DMS114 treated with DMSO at 0.1 percent for 48 hours (cell line): ENCODE measurements around the gene BRSK1.

Experiments used
- DNase-seq: peaks from one replicate; lab custom pipeline; 2025; ENCODE audit not compliant: unreplicated experiment; lab: John Stamatoyannopoulos, UW

The BRSK1 gene

DNA sequence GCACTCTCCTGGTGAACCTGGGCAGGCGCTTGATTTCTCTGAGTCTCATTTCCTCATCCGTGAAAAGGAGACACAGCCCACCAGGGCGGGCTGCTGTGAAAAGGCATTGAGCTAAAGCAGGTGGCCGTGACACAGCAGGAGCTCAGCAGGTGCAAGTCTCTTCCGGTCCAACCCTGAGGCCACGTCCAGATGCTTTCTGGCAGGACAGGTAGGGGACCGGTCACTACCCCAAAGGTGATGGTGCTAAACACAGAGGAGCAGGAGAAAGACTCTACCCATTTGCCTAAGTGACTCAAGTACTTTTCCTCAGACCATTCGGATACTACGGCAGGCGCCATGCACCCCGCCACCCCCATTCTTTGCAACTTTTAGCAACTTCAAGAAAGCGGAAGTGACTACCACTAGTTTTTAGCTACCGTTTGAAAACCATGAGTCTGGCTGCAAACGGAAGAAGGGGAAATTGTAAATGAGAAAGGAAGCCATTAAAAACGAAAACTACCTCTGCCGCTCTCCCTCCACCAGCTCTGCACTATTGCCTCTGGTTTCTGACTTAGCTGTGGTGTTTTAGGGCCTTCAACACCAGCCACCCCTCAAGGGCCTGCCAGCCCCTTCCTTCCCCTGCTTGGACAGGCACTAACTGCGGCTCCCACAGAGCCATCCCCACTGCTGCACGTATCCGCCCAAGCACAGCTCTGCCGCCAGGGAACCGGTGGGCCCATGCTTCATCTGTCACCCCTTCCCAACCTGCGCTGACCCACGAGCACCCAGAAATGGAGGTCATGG is 29.8 kb upstream of the BRSK1 start:
- no peak for DNase-seq

DNA sequence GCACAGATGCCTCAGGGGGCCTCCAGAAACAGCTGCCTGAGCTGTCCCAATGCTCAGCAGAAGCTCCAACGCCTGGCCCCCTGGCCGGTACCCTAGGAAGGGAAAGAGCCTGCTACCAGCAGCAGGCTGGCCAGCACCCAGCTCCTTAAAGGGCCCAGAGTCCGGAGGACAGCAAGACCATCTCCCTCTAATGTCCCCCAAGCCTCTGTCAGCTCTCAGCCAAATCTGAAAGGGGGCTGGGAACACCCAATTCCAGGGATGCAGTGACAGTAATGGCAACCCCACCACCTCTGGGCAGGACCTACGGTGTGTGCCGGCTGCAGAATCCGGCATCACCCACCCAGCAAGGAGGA is 29.2 kb upstream of the BRSK1 start:
- DNase-seq = no peak

DNA sequence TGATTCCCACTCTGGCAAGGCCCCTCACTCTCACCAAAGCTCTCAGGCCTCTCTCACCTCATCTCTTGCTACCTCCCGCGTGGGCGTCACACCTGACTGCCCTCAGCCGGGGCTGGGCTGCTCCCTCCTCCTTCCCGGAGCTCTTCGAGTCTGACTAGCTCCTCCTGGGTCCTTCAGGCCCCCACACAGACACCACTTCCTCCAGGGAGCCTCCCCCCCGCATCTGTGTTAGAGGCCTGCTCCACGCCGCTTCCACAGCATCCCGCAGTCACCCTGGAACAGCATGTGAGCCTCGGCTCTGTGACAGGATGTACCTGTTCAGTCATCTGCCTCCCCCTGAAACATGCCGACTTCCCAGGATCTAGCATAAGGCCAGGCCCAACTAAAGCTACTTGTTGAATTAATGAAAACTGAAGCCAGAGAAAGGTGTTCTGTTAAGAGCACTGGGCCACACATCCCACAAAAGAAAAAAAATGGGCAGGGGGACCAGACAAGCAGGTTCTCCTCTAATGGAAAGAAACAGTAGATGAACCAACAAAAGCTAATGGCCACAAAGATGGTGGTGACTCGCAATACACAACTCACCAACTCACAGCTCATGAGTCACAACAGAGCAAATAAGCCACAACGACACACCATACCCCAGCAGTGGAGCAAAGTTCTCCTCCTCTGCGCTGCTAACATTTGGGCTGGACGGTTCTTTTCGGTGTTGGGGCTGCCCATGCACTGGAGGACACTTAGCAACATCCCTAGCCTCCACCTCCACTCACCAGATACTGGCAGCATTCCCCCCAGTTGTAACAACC is 28.0 kb upstream of the BRSK1 start:
- no peak for DNase-seq

DNA sequence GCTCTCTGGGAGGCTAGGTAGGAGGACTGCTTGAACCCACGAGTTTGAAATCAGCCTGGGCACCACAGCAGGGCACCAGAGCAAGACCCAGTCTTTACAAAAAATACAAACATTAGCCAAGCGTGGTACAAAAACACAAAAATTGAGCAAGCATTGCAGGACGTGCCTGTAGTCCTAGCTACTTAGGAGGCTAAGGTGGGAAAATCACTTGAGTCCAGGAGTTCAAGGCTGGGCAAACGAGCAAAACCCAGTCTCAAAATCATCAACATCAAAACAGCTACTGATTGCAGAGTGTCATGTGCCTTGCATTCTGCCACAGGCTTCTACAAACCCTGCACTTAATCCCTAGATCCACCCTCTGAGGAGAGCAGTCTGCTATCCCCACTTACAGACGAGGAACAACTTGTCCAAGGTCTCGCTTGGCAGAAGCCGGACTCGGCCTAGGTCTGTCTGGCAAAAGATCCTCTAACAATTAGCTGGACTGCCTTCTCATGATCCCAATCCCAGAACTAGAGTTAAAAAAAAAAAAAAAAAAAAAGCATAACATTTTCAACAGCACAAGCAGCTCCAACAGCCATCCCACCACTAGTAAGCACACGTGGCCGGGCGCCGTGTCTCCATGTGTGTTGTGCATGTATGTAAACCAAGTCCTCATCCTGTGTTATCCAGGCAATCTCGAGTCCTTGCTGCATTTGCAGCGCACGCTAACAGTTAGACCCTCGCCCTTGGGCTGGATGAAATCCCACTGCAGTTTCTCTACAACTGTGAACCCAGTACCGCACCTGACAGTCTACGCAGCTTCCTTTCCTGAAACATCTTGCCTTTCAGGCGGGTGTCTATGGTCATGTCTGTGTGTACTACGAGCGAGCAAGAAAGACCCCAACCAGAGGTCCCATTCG is 27.0 kb upstream of the BRSK1 start:
- DNase-seq = no peak

DNA sequence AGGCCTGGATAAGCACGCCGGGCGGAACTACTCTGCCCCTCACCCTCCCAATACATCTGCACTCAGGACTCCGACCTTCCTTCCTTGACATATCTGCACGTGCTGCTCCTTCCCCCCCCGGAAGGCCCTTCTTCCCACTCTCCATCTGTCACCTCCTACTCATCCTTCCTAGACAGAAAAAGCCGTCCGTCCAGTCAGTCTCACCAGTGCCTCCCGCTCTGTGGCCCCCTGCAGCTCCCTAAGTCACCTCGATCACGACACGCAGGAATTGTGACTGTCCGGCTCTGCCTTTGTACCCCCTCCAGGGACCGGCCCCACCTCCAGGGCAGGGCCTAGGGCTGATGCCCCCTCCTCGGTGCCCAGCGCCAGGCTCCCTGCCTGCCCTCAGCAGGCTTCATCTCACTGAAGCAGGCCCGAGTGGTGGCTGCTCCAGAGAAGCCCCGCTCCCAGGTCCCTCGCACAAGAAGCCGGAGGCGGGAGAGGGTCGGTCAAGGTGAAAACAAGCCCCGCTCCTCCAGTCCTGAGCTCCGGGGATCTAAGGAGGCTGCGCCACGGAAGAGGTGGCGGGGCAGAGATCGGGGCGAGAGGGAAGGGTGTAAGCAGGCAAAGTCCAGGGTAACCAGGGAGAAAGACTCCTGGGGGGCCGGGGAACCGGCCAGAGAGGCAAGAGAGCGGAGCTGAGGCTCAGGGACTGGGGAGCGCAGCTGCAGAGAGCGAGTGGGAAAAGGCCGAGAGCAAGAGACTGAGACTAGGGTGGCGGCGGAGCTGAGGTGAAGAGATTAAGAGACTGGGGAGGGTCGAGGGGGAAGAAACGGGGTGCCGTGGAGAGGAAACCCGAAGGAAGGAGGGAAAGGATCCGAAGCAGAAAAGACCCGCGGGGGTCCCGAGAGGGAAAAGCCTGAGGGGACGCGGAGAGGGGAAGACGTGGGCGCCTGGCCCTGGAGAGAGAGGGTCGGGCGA is 26.1 kb upstream of the BRSK1 start:
- DNase-seq = no peak

DNA sequence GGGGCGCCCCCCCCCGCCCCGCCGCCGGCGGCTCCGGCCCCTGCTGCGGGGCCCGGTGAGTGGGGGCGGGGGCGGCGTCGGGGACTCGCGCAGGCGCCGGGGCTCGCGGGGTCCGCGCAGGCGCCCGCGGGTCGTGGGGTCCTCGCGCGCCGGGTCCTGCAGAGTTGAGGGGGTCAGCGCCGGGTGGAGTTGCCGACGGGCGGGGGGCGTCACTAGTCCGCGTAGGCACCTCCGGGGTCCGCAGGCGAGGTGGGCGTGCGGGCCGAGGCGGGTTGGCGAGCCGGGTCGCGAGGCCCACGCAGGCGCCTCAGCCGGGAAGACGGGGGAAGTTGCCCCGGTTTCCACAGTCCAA is 25.3 kb upstream of the BRSK1 start:
- DNase-seq = no peak

DNA sequence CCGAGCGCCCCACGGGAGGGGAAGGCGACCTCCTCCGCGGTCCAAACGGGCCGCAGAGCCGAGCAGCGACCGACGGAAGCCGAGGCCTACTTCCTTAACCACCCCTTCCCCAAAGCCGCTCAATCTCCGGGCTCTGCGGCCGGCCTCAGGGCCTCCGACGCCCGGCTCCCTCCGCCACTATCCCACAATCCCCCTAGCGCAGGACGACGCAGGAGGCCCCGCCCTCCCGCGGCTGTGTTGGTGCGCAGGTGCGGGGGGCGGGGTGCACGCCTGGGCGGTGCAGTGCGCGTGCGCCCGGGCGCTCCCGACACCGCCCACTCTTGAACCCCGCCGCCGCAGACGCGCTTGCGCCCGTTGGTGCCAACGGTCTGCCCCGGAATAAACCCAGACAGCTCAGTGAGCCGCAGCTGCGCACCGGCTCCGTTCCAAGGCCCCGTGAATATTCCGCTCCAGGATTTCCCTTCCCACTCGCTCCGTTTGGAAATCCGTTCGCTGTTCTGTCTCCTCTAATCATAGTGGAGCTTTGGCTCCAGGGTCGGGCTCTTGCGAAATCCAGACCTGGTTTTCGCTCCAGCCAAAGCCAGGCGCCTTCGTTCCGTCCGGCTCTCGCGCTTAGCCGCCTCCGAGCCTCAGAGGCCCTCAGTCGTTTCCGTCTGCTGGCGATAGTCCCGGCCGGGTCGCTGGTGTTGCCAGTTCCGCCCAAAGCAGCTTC is 24.8 kb upstream of the BRSK1 start, which contains the start of gene PPP6R1:
PPP6R1 (minus strand) TSS at position 190 of the 712 bp plus-strand sequence. CDS start 11,914 bp downstream, outside the sequence.
- peak; percentile 99 for DNase-seq

DNA sequence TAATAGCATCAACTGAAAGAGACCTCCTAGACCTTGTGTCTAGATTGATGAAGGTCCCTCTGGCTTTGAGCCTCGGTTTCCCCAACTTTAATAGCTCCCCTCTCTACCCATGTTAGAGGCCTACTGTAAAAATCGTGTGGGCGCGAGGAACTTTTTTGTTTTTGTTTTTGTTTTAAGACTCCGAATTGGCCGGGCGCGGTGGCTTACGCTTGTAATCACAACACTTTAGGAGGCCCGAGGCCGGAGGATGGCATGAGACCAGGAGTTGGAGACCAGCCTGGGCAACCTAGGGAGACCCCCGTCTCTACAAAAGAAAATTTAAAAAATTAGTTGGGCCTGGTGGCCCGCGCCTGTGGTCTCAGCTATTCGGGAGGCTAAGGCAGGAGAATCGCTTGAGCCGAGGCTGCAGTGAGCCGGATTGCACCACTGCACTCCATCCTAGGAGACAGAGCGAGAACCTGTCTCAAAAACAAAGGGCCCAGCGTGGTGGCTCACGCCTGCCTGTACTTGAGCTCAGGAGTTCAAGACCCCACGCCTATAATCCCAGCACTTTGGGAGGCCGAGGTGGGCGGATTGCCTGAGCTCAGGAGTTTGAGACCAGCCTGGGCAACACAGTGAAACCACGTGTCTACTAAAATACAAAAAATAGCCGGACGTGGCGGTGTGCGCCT is 24.1 kb upstream of the BRSK1 start:
- no peak for DNase-seq

DNA sequence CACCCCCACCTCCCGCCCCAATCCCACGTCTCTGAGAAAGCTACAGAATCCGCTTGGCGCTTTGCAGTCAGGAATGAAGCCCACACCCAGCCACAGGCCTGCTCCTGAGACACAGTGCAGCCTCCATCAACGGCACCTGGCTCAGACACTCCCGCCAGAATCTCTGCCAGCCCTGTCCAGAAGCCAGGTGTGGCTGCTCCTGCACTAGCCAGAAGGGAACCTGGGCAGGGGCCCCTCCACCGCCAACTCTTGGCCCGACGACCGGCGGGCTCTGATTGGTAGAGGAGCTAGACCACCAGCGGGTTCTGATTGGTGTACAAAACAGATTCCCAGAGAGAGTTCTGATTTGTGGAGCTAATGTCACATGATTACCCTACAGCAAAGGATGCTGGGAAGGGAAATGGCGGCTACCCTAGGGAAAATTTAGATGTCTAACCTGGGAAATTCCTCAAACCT is 22.1 kb upstream of the BRSK1 start:
- no peak for DNase-seq

DNA sequence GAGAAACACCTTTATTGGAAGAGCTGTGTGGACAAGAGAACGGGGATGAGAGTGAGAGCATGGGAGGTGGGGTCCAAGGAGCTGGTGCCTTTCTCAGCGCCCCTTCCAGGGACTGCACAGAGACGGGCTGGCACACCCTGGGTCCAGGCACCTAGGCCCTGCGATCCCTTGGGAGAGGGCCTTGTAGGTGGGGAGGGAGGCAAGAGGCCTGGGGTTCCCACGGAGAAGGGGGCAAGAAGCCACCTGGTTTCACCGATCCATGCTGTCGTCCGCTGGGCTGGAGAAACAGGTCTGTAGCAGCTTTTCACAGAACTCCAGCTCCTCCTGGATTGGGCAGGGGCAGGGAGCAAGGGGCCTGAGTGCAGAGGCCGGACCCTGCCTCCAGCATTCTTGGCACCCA is 21.4 kb upstream of the BRSK1 start:
- DNase-seq = no peak

DNA sequence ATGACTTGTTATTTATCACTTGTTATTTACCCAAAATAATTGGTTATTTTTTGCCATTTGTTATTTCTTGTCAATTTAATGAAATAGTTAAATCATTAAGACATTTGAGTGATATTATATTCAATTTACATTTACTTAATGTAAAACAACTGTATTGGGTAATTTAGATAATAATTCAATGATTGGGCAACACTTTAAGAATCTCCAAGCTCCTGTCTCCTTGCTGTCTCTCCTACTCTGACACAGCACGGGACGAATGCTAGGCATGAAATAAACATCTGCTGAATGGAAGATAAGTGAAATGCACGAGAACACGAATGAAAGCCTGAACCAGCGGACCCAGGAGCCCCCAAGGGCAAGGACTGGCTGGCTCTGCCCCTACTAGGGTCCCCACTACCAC is 19.3 kb upstream of the BRSK1 start:
- DNase-seq = no peak

DNA sequence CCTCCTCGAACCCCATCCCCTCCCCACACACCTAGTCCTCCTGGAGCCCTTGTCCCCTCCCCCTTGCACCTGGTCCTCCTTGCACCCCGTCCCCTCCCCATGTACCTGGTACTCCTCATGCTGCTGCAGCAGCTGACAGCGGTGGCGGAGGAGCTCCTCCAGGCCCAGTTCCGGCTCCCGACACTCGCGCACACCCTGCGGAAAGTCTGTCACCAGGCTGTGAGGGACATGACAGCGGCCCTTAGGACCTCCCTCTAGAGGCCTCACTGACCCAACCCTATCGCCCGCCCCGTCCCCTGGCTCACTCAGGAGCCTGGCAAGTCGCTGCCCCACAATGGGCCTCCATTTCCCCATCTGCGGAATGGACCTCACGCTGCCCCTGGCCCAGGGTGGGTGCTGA is 18.6 kb upstream of the BRSK1 start:
- no peak for DNase-seq

DNA sequence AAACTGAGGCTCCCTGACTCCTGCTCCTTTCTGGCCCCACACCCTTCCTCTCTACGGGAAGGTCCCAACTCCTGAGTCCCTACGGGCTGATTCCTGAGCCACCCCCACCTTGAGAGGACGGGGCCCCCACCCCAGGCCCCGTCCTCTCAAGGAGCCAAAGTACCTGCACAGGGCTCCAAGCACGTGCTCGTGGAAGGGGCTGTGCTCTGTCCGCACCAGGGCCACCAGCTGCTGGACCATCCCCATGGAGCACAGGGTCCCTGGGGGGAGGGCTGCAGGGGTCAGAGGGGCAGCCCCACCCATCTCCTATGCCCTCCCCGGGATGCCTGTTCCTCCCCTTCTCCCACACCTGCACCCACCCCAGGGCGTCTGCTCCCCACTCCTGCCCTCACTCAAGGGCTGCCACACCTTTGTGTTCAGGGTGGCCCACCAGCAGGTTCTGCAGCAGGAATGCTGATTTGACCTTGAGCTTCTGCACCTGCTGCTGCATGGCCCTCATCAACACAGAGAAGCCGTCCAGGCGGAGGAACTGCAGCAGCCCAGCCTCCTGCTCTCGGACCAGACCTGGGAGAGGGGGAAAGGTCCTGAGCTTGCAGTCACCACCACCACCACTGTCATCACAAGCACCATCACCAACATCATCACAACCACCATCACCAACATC is 17.9 kb upstream of the BRSK1 start:
- DNase-seq = no peak

DNA sequence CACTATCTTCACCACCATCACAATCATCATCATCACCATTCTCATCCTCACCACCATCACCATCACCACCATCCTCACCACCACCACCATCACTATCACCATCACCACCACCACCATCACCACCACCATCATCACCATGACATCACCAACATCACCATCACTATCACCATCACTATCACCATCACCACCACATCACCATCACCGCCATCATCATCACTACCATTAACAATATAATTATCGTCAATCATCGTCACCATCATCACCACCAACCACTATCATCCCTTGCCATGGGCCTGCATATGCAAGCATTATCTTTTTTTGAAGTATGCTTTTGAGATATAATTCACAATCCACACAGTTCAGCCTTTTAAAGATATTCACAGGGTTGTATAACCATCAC is 17.4 kb upstream of the BRSK1 start:
- no peak for DNase-seq

DNA sequence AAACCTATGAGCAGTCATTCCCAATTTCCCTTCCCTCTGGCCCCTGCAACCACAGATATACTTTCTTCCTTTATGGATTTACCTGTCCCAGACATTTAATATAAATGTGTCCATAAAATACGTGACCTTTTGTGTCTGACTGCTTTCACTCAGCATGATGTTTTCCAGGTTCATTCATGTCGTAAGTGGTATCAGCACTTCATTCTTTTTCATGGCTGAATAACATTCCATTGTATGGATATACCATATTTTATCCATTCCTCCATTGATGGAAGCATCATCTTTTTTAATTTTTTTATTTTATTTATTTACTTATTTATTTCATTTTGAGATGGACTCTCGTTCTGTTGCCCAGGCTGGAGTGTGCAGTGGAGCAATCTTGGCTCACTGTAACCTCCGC is 17.0 kb upstream of the BRSK1 start:
- no peak for DNase-seq

DNA sequence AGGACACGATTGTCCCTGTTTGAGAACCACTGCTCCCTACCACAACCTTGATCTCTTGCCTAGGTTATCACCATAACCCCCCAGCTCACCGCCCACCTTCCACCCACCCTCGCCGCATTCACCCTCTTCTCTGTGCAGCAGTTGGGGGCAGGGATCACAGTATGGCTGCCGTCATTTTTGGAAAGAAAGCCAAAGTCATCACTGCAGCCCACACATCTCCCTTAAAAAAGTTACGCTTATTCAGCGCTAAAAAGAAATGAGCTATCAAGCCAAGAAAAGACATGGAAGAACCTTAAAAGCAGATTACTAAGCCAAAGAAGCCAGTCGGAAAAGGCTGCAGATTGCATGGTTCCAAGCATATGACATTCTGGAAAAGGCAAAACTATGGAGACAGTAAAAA is 14.5 kb upstream of the BRSK1 start:
- no peak for DNase-seq

DNA sequence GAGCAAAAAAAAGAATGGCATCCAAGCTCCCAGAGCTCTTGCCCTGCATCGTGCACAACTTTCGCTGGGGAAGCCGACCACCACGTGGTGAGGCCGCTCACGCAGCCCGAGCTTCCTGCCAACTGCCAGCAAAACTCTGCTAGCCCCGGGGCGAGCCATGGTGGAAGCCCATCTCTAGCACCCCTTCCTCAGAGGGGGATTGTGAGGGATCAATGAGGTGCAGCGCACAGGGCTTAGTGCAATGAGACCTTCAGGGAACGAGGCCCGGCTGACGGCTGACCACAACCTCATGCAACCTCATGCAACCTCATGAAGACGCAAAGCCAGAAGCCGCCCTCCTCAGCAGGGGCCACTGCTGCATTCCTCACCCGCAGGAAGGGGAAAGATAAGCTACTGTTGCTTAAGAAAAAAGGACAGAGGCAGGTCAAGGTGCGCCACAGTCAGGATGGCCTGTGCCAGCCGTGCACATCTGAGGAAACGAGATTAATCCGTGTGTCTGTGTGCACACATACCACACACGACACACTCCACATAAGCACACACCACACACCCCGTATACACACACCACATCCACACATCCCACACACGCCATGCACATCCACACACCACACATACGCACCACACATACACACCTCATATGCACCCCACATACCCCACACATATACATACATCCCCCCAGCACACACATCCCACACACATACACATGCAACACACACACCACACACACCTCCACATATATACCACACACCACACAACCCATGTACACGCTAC is 13.4 kb upstream of the BRSK1 start:
- DNase-seq = no peak

DNA sequence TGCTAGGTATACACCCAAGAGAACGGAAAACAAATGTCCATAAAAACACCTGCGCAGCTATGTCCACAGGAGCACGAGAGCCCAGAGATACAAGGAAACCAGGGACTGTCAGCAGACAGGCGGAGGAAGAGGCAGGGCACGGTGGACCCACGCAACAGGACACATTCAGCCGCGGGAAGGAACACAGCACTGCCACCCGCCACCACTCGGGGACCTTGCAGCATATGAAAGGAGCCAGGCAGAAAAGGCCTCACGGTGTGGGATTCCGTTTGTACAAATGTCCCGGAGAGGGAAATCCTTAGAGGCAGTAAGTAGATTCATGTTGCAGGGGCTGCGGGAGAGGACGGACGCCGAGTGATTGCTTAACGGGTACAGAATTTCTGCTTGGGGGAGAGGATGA is 11.7 kb upstream of the BRSK1 start:
- no peak for DNase-seq
